ENCODE measurements around the gene WWOX. TPM values are rescaled to one million over a fixed set of nuclear protein-coding genes. Genes with fewer than 3 reads are reported as not detected.

WWOX gene
- total and polyA plus RNA-seq, 2 of the 4 experiments (the other 2 are of a cell fraction) = 2.7 to 5.4 TPM

DNA sequence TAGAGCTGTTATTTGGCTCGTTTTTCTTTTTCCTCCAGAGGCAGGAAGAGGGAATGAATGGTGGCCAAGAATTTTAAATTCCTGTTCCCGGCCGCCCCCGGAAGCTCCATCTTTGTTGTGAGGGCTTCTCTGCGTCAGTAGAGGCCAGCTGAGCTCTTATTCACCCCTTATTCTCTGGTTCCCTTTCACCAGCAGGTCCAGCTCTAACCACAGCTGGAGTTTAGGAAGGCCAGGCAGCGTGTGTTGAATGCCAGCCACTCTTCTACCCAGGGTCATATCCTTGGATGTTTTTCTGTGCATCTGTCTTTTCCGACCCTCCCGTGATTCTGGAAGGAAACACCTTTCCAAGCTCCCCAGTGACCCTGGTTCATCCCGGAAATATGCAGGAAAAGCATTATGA lies 570.5 kb downstream of the WWOX start:
- Histone ChIP-seq H2AFZ (replicated peaks; ENCODE audit: low read length, poor library complexity) (no peak overlapping the region), H3K56ac (ENCODE audit: extremely low read depth, insufficient read depth, low read length) (no peak overlapping the region), H2BK120ac (ENCODE audit: low read depth, low read length) (no peak overlapping the region), H3K18ac (ENCODE audit: low read depth, low read length) (no peak overlapping the region), H2BK20ac (ENCODE audit: low read depth, low read length) (no peak overlapping the region), H3K36me3 (ENCODE audit: control insufficient read depth, insufficient read depth, low read length) (no peaks in the 10 kb centered on the region), H4K5ac (ENCODE audit: low read depth, low read length) (no peak overlapping the region), H2AK9ac (replicated peaks; ENCODE audit: low read depth, low read length, poor library complexity) (no peak overlapping the region), H3K4me2 (ENCODE audit: low read depth, low read length) (no peak overlapping the region), H3K27ac (ENCODE audit: insufficient read depth, low read length) (no peak overlapping the region), H3K4me1 (ENCODE audit: control insufficient read depth, insufficient read depth, low read length) (no peaks in the 10 kb centered on the region), H4K8ac (ENCODE audit: low read depth in 2 of 2, low read length in 2 of 2) (no peak overlapping the region), H2BK5ac (ENCODE audit: low read depth, low read length, poor library complexity, severe bottlenecking) (no peak overlapping the region), H2AK5ac (ENCODE audit: low read depth, low read length) (no peak overlapping the region), H3K79me1 (ENCODE audit: low read depth in 1 of 2, low read length in 2 of 2) (no peaks in the 10 kb centered on the region), H4K91ac (ENCODE audit: insufficient read depth, low read depth, low read length) (no peak overlapping the region), H3K14ac (replicated peaks; ENCODE audit: low read depth, low read length) (no peak overlapping the region), H3K27me3 (ENCODE audit: control insufficient read depth, insufficient read depth, low read length) (no peaks in the 10 kb centered on the region), H4K20me1 (ENCODE audit: insufficient read depth, low read length) (no peaks in the 10 kb centered on the region), H3K4ac (ENCODE audit: low read depth, low read length) (no peak overlapping the region), H3K23ac (ENCODE audit: low read depth, low read length) (no peak overlapping the region), H3K9me1 (ENCODE audit: insufficient read depth, low read length) (no peaks in the 10 kb centered on the region), H3K4me3 (ENCODE audit: insufficient read depth, low read depth, low read length) (no peak overlapping the region), H3K9me3 (ENCODE audit: control insufficient read depth, insufficient read depth, low read length) (peaks cover 13% of the 10 kb centered on the region), H2BK15ac (ENCODE audit: low read depth, low read length) (no peak overlapping the region), H3K9ac (ENCODE audit: low read depth, low read length) (no peak overlapping the region)
- no peak for TF ChIP-seq NFE2L2 (IDR thresholded peaks at IDR 0.05; ENCODE audit: low read depth, low read length)
- no peak for TF ChIP-seq MAFK (IDR thresholded peaks at IDR 0.05; ENCODE audit: low read depth, low read length)
- TF ChIP-seq POLR2A (IDR thresholded peaks at IDR 0.05; ENCODE audit: low read depth, low read length) = no peak
- TF ChIP-seq, protein P1, sequence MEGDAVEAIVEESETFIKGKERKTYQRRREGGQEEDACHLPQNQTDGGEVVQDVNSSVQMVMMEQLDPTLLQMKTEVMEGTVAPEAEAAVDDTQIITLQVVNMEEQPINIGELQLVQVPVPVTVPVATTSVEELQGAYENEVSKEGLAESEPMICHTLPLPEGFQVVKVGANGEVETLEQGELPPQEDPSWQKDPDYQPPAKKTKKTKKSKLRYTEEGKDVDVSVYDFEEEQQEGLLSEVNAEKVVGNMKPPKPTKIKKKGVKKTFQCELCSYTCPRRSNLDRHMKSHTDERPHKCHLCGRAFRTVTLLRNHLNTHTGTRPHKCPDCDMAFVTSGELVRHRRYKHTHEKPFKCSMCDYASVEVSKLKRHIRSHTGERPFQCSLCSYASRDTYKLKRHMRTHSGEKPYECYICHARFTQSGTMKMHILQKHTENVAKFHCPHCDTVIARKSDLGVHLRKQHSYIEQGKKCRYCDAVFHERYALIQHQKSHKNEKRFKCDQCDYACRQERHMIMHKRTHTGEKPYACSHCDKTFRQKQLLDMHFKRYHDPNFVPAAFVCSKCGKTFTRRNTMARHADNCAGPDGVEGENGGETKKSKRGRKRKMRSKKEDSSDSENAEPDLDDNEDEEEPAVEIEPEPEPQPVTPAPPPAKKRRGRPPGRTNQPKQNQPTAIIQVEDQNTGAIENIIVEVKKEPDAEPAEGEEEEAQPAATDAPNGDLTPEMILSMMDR (conservative IDR thresholded peaks at IDR 0.05; ENCODE audit: low read depth, low read length) = no peak
- TF ChIP-seq RAD21 (IDR thresholded peaks at IDR 0.05; ENCODE audit: low read length) = no peak
- TF ChIP-seq FOS (IDR thresholded peaks at IDR 0.05; ENCODE audit: low read depth, low read length) = no peak
- TF ChIP-seq RCOR1 (IDR thresholded peaks at IDR 0.05; ENCODE audit: insufficient replicate concordance, low read length) = no peak
- no peak for TF ChIP-seq MXI1 (IDR thresholded peaks at IDR 0.05; ENCODE audit: borderline replicate concordance, low read depth, low read length)
- TF ChIP-seq BHLHE40 (IDR thresholded peaks at IDR 0.05; ENCODE audit: low read depth, low read length) = no peak
- TF ChIP-seq, protein P2, sequence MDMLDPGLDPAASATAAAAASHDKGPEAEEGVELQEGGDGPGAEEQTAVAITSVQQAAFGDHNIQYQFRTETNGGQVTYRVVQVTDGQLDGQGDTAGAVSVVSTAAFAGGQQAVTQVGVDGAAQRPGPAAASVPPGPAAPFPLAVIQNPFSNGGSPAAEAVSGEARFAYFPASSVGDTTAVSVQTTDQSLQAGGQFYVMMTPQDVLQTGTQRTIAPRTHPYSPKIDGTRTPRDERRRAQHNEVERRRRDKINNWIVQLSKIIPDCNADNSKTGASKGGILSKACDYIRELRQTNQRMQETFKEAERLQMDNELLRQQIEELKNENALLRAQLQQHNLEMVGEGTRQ (IDR thresholded peaks at IDR 0.05; ENCODE audit: low read depth, low read length) = no peak
- ChIA-PET CTCF (no interaction called here), POLR2A (ENCODE audit: unreplicated experiment) (no interaction called here)
- intact Hi-C loops (cut with micrococcal nuclease) = no loop called here
- DNase-seq (no peak), ATAC-seq (ENCODE audit: low read depth) (no peak)
- no TSS peak for BruUV-seq (replicated peaks)
- in situ Hi-C loops (cut with MboI; ENCODE audit: low sequenced_read_pairs) = no loop called here
- dilution Hi-C loops (cut with HindIII; ENCODE audit: low sequenced_read_pairs, unreplicated experiment) = no loop called here
- WGBS, 2 experiments (ENCODE audit: extremely low coverage in 2 of 2, insufficient read length in 1 of 2) = 83% methylated on average over 1 of the region's 9 CpGs; no CpG with 5 or more reads in 1 of the 2 experiments
